Neuronal stem cell (in vitro differentiated cells): ENCODE results near the gene SHC1.

Experiments used
- DNase-seq: peaks from one replicate; pipeline ENCODE4 v3.0.0-alpha.2; 2013; ENCODE audit warnings: low spot score
- H2AFZ ChIP-seq: one replicate; pipeline ENCODE4 v1.6.1; 2013; ENCODE audit warnings: mild to moderate bottlenecking, low read length, inconsistent platforms
- H2AK5ac ChIP-seq: 2 replicates; pipeline ENCODE4 v1.6.1; 2013; ENCODE audit warnings: low read depth, mild to moderate bottlenecking, inconsistent platforms, low read length, moderate library complexity, mixed read lengths
- H2BK120ac ChIP-seq: 2 replicates; pipeline ENCODE4 v1.6.1; 2013; ENCODE audit warnings: low read depth, mild to moderate bottlenecking, inconsistent platforms, low read length, moderate library complexity, mixed read lengths
- H2BK12ac ChIP-seq: one replicate; pipeline ENCODE4 v1.6.1; 2013; ENCODE audit warnings: low read length, inconsistent platforms
- H2BK15ac ChIP-seq: 2 replicates; pipeline ENCODE4 v1.6.1; 2013; ENCODE audit warnings: mild to moderate bottlenecking, low read length, inconsistent platforms, mixed read lengths
- H2BK5ac ChIP-seq: one replicate; pipeline ENCODE4 v1.6.1; 2013; ENCODE audit warnings: inconsistent platforms, mild to moderate bottlenecking, low read length, moderate library complexity
- H3K14ac ChIP-seq: one replicate; pipeline ENCODE4 v1.6.1; 2013; ENCODE audit warnings: low read length, inconsistent platforms
- H3K18ac ChIP-seq: 2 replicates; pipeline ENCODE4 v1.6.1; 2013; ENCODE audit warnings: low read length, inconsistent platforms
- H3K23ac ChIP-seq: 2 replicates; pipeline ENCODE4 v1.6.1; 2013; ENCODE audit warnings: low read depth, mild to moderate bottlenecking, mixed read lengths, low read length, inconsistent platforms; ENCODE audit not compliant: poor library complexity
- H3K27ac ChIP-seq: replicated peaks from 3 replicates; pipeline ENCODE4 v1.5.1; 2013; ENCODE audit warnings: low read length, inconsistent platforms
- H3K27me3 ChIP-seq, 3 experiments: 2 replicates each; pipeline ENCODE4 v1.6.1; 2013; ENCODE audit warnings: low read length in 3 of 3, mild to moderate bottlenecking in 2 of 3, inconsistent platforms in 1 of 3, low read depth in 1 of 3, mixed read lengths in 1 of 3, moderate library complexity in 1 of 3; ENCODE audit not compliant: control insufficient read depth in 3 of 3, insufficient read depth in 3 of 3
- H3K36me3 ChIP-seq, 2 donors: replicated peaks in 1 of 2; 2 replicates each; pipeline ENCODE4 v1.6.1; 2013; ENCODE audit warnings: low read length in 2 of 2; ENCODE audit not compliant: control insufficient read depth in 2 of 2, insufficient read depth in 2 of 2
- H3K4ac ChIP-seq: 2 replicates; pipeline ENCODE4 v1.6.1; 2013; ENCODE audit warnings: inconsistent platforms, mild to moderate bottlenecking, low read length, moderate library complexity
- H3K4me1 ChIP-seq, 2 donors: 1 replicate in 1 of 2; 2 replicates in 1 of 2; pipeline ENCODE4 v1.6.1; 2013; ENCODE audit warnings: low read length in 2 of 2, low read depth in 1 of 2; ENCODE audit not compliant: control insufficient read depth in 2 of 2, insufficient read depth in 1 of 2
- H3K4me2 ChIP-seq: one replicate; pipeline ENCODE4 v1.6.1; 2013; ENCODE audit warnings: mild to moderate bottlenecking, low read length, inconsistent platforms; ENCODE audit not compliant: insufficient read depth, poor library complexity, severe bottlenecking
- H3K4me3 ChIP-seq, 2 donors: 2 replicates each; pipeline ENCODE4 v1.5.1; 2013; ENCODE audit warnings: low read length in 2 of 2, mild to moderate bottlenecking in 2 of 2, inconsistent platforms in 1 of 2, moderate library complexity in 1 of 2
- H3K79me1 ChIP-seq: one replicate; pipeline ENCODE4 v1.6.1; 2013; ENCODE audit warnings: low read depth, mild to moderate bottlenecking, inconsistent platforms, low read length, moderate library complexity
- H3K9ac ChIP-seq: one replicate; pipeline ENCODE4 v1.6.1; 2013; ENCODE audit warnings: mild to moderate bottlenecking, low read depth, low read length, inconsistent platforms; ENCODE audit not compliant: poor library complexity
- H3K9me3 ChIP-seq, 2 donors: replicated peaks in 1 of 2; 2 replicates each; pipeline versions ENCODE3 to v1.6.1; 2013; ENCODE audit warnings: low read length in 2 of 2, mild to moderate bottlenecking in 2 of 2, inconsistent platforms in 1 of 2, low read depth in 1 of 2, mixed read lengths in 1 of 2, moderate library complexity in 1 of 2; ENCODE audit not compliant: control insufficient read depth in 2 of 2, insufficient read depth in 1 of 2
- H4K8ac ChIP-seq: one replicate; pipeline ENCODE4 v1.6.1; 2013; ENCODE audit warnings: low read depth, mild to moderate bottlenecking, inconsistent platforms, low read length, moderate library complexity
- H4K91ac ChIP-seq: one replicate; pipeline ENCODE4 v1.6.1; 2013; ENCODE audit warnings: low read length, low read depth, mild to moderate bottlenecking, inconsistent platforms; ENCODE audit not compliant: poor library complexity
- WGBS, 2 donors: extraction: QIAGEN DNeasy Blood & Tissue Kit; methylation state at CpG; one replicate each; pipeline ENCODE4 v1.1.7; 2013; ENCODE audit warnings: missing lambda C conversion rate in 2 of 2, mixed read lengths in 1 of 2; ENCODE audit not compliant: insufficient read length in 2 of 2, insufficient replicate concordance in 1 of 2; ENCODE audit errors: extremely low coverage in 2 of 2; 5-methylcytosine and 5-hydroxymethylcytosine counted together

Gene SHC1

GRCh38 chr1:154960446-154961136, 10.0 kb downstream of the SHC1 start:
- Histone ChIP-seq H3K14ac (no peak overlapping the region), H3K4ac (no peak overlapping the region), H3K4me3 (peak overlapping the region; percentile 89 to 99), H3K9me3 (no peaks in the 10 kb centered on the region), H2BK12ac (no peak overlapping the region), H3K18ac (no peak overlapping the region), H3K27ac (peak overlapping the region; percentile 13), H4K91ac (no peak overlapping the region), H2AK5ac (no peak overlapping the region), H4K8ac (no peak overlapping the region), H3K9ac (peak overlapping the region; percentile 39), H3K79me1 (peaks cover 7% of the 10 kb centered on the region), H3K23ac (no peak overlapping the region), H3K4me1 (peaks cover 16 to 23% of the 10 kb centered on the region in 2 donors), H3K36me3 (peaks cover 27 to 65% of the 10 kb centered on the region in 2 donors), H2BK15ac (no peak overlapping the region), H2BK5ac (no peak overlapping the region), H3K4me2 (peak overlapping the region; percentile 50), H2AFZ (no peak overlapping the region), H2BK120ac (no peak overlapping the region), H3K27me3 (no peaks in the 10 kb centered on the region)
- DNase-seq = no peak
- no CpG with 5 or more reads among the region's 10 CpGs for WGBS, 2 donors

GRCh38 chr1:154959426-154959780, 11.1 kb downstream of the SHC1 start:
- no peak overlapping the region for H3K9ac ChIP-seq
- H3K14ac ChIP-seq = no peak overlapping the region
- H3K36me3 ChIP-seq = peaks cover 19 to 54% of the 10 kb centered on the region in 2 donors
- WGBS, 2 donors = no CpG with 5 or more reads among the region's 7 CpGs
- H2BK120ac ChIP-seq = no peak overlapping the region
- no peak overlapping the region for H4K91ac ChIP-seq
- H4K8ac ChIP-seq = no peak overlapping the region
- H3K9me3 ChIP-seq = no peaks in the 10 kb centered on the region
- no peak overlapping the region for H2BK5ac ChIP-seq
- DNase-seq = no peak
- H3K4me1 ChIP-seq = peaks cover 21 to 30% of the 10 kb centered on the region in 2 donors
- no peak overlapping the region for H3K4me2 ChIP-seq
- no peak overlapping the region for H3K4ac ChIP-seq
- H3K18ac ChIP-seq = no peak overlapping the region
- H3K27ac ChIP-seq = no peak overlapping the region
- H2AFZ ChIP-seq = no peak overlapping the region
- no peak overlapping the region for H2BK15ac ChIP-seq
- no peak overlapping the region for H3K23ac ChIP-seq
- no peaks in the 10 kb centered on the region for H3K27me3 ChIP-seq
- H2AK5ac ChIP-seq = no peak overlapping the region
- peaks cover 7% of the 10 kb centered on the region for H3K79me1 ChIP-seq
- H2BK12ac ChIP-seq = no peak overlapping the region
- H3K4me3 ChIP-seq = no peak overlapping the region

DNA sequence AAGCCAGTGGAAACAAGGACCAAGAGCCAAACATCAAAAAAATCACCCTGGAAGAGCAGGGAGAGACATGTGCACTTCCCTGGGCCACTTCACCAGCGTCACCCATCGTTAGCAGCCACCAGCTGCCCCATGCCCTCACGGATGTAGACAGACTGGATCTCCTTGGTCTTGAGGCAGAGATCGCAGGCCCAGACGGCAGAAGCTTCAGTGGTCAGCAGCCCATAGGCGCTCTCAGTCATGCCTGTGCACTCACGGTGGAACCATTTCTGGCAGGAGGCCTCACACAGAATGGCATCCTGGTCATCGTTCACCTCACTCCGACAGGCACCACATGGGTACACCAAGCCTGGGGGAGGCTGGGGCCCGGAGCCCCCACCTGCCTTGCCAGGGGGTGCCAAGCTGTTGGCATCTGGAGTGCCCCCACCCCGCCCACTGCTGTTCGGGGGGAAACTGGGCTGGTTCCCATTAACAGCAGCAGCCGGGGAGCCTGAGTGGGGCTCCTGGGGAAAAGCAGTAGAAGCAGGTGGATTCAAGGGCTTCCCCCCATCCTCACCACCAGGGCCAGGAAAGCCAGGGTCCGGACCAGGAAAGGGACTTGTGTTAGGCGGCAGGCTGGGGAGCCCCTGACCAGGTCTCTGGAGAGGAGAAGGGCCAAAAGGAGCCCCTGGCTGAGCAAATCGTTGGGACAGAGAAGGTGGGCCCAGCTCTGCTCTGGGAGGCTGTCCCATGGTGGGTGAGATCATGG, 11.7 kb downstream of the SHC1 start:
- no peak overlapping the region for H2BK5ac ChIP-seq
- peaks cover 7% of the 10 kb centered on the region for H3K79me1 ChIP-seq
- H2BK120ac ChIP-seq = no peak overlapping the region
- peaks cover 18 to 49% of the 10 kb centered on the region in 2 donors for H3K36me3 ChIP-seq
- H3K27ac ChIP-seq = no peak overlapping the region
- H3K4me3 ChIP-seq = no peak overlapping the region
- H4K8ac ChIP-seq = no peak overlapping the region
- H3K4ac ChIP-seq = no peak overlapping the region
- H3K27me3 ChIP-seq = no peaks in the 10 kb centered on the region
- no peak overlapping the region for H2BK12ac ChIP-seq
- peaks cover 24 to 35% of the 10 kb centered on the region in 2 donors for H3K4me1 ChIP-seq
- no peak overlapping the region for H2BK15ac ChIP-seq
- H2AFZ ChIP-seq = no peak overlapping the region
- DNase-seq = no peak
- H4K91ac ChIP-seq = no peak overlapping the region
- H3K23ac ChIP-seq = no peak overlapping the region
- no peak overlapping the region for H3K14ac ChIP-seq
- no peaks in the 10 kb centered on the region for H3K9me3 ChIP-seq
- H2AK5ac ChIP-seq = no peak overlapping the region
- H3K18ac ChIP-seq = no peak overlapping the region
- H3K9ac ChIP-seq = no peak overlapping the region
- H3K4me2 ChIP-seq = no peak overlapping the region
- no CpG with 5 or more reads among the region's 16 CpGs for WGBS, 2 donors

DNA sequence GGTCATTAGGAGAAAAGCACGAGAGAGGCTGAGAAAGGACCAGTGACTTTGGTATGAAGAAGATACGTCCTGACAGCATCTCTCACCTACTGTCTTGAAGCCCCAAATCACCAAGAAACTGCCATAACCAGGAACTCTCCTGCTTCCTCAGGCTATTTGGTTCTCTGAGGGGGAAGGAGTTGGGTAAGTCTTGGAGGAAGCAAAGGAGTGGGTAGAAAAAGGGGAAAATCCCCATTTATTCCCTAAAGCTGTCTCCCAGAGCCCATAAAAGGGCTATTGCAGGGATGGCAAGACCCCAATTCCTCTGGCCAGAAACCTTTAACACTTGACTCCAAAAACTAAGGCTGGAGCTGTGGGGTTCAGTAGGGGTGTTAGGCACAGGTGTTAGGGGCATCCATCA, 12.5 kb downstream of the SHC1 start:
- no peak overlapping the region for H2AK5ac ChIP-seq
- no peak overlapping the region for H3K27ac ChIP-seq
- no peak overlapping the region for H2AFZ ChIP-seq
- H3K14ac ChIP-seq = no peak overlapping the region
- peaks cover 32 to 38% of the 10 kb centered on the region in 2 donors for H3K4me1 ChIP-seq
- H2BK15ac ChIP-seq = no peak overlapping the region
- H3K23ac ChIP-seq = no peak overlapping the region
- no peak overlapping the region for H4K8ac ChIP-seq
- no peak overlapping the region for H2BK12ac ChIP-seq
- peaks cover 12% of the 10 kb centered on the region for H3K79me1 ChIP-seq
- no peak overlapping the region for H3K9ac ChIP-seq
- H2BK120ac ChIP-seq = no peak overlapping the region
- no peak overlapping the region for H4K91ac ChIP-seq
- H3K9me3 ChIP-seq = no peaks in the 10 kb centered on the region
- H3K4me2 ChIP-seq = no peak overlapping the region
- no peak overlapping the region for H3K4ac ChIP-seq
- H2BK5ac ChIP-seq = no peak overlapping the region
- no CpG with 5 or more reads among the region's 2 CpGs for WGBS, 2 donors
- H3K18ac ChIP-seq = no peak overlapping the region
- no peak for DNase-seq
- H3K27me3 ChIP-seq = no peaks in the 10 kb centered on the region
- peaks cover 15 to 41% of the 10 kb centered on the region in 2 donors for H3K36me3 ChIP-seq
- H3K4me3 ChIP-seq = no peak overlapping the region
